Mesendoderm (in vitro differentiated cells): ENCODE results near the gene PCYT1A.

Source experiments
- DNase-seq: peaks from one replicate; pipeline ENCODE4 v3.0.0; 2013
- H2AK5ac ChIP-seq: 2 replicates; pipeline ENCODE4 v1.6.1; 2013; ENCODE audit warnings: low read length, inconsistent platforms
- H2BK120ac ChIP-seq: 2 replicates; pipeline ENCODE4 v1.6.1; 2013; ENCODE audit warnings: low read depth, mild to moderate bottlenecking, low read length, moderate library complexity, mixed read lengths
- H2BK15ac ChIP-seq: replicated peaks from 2 replicates; pipeline ENCODE4 v1.6.1; 2013; ENCODE audit warnings: low read depth, mild to moderate bottlenecking, moderate library complexity
- H2BK5ac ChIP-seq: 2 replicates; pipeline ENCODE4 v1.6.1; 2013; ENCODE audit warnings: low read length, inconsistent platforms
- H3K18ac ChIP-seq: 2 replicates; pipeline ENCODE4 v1.6.1; 2013; ENCODE audit warnings: mild to moderate bottlenecking, low read length, mixed read lengths
- H3K23ac ChIP-seq: one replicate; pipeline ENCODE4 v1.6.1; 2013; ENCODE audit warnings: low read length
- H3K27ac ChIP-seq: 2 replicates; pipeline ENCODE4 v1.5.1; 2013; ENCODE audit warnings: low read depth, mild to moderate bottlenecking, inconsistent platforms, low read length, moderate library complexity
- H3K27me3 ChIP-seq: 2 replicates; pipeline ENCODE4 v1.6.1; 2013; ENCODE audit warnings: low read length, control low read depth, mild to moderate bottlenecking, inconsistent platforms; ENCODE audit not compliant: insufficient read depth, poor library complexity
- H3K36me3 ChIP-seq: 2 replicates; pipeline ENCODE4 v1.6.1; 2013; ENCODE audit warnings: low read length, inconsistent platforms; ENCODE audit not compliant: control insufficient read depth, insufficient read depth
- H3K4ac ChIP-seq: one replicate; pipeline ENCODE4 v1.6.1; 2013; ENCODE audit warnings: low read depth, mild to moderate bottlenecking, low read length, moderate library complexity
- H3K4me1 ChIP-seq: 2 replicates; pipeline ENCODE4 v1.6.1; 2013; ENCODE audit warnings: low read depth, low read length, inconsistent platforms; ENCODE audit not compliant: control insufficient read depth
- H3K4me2 ChIP-seq: 2 replicates; pipeline ENCODE4 v1.6.1; 2013; ENCODE audit warnings: low read length
- H3K4me3 ChIP-seq: 2 replicates; pipeline ENCODE4 v1.5.1; 2013; ENCODE audit warnings: mild to moderate bottlenecking, low read length
- H3K56ac ChIP-seq: one replicate; pipeline ENCODE4 v1.6.1; 2013; ENCODE audit warnings: low read length
- H3K79me1 ChIP-seq: 2 replicates; pipeline ENCODE4 v1.6.1; 2013; ENCODE audit warnings: low read length, inconsistent platforms
- H3K79me2 ChIP-seq: 2 replicates; pipeline ENCODE4 v1.6.1; 2013; ENCODE audit warnings: mild to moderate bottlenecking, low read length; ENCODE audit not compliant: control insufficient read depth, insufficient read depth
- H3K9ac ChIP-seq: 2 replicates; pipeline ENCODE4 v1.6.1; 2013; ENCODE audit warnings: low read length, inconsistent platforms
- H4K5ac ChIP-seq: one replicate; pipeline ENCODE4 v1.6.1; 2013; ENCODE audit warnings: low read length
- H4K8ac ChIP-seq: one replicate; pipeline ENCODE4 v1.6.1; 2013; ENCODE audit warnings: low read depth, mild to moderate bottlenecking, control low read depth, low read length, moderate library complexity
- WGBS: extraction: QIAGEN DNeasy Blood & Tissue Kit; methylation state at CpG from one replicate; pipeline ENCODE4 v1.1.7; 2013; ENCODE audit warnings: low lambda C conversion rate, missing lambda C conversion rate; ENCODE audit not compliant: insufficient coverage; ENCODE audit errors: extremely low coverage; 5-methylcytosine and 5-hydroxymethylcytosine counted together

The PCYT1A gene

DNA sequence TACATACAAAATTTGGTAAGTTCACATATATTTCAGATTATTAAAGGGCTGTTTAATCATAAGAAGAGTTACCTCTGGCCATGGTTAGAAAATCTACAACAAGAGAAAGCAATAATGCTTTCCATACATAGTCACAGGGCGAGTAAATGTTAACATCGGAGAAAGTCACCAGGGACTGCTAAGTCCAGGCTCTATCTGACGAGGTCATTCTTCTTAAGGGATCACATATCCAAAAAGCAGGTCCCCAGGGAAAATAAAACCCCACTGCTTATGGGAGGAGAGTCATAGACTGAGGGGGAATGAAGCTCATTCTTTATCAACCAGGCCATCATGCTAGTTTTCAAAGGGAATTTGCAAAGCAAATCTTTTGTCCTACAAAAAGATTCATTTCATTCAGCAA, 3.1 kb downstream of the PCYT1A start:
- no peak overlapping the region for H2AK5ac ChIP-seq
- no peak overlapping the region for H2BK5ac ChIP-seq
- no peak overlapping the region for H3K9ac ChIP-seq
- H3K79me1 ChIP-seq: peaks cover 7% of the 10 kb centered on the region
- H2BK120ac ChIP-seq: no peak overlapping the region
- no peak overlapping the region for H4K8ac ChIP-seq
- H3K56ac ChIP-seq: peak overlapping the region; percentile 49
- H3K23ac ChIP-seq: no peak overlapping the region
- no peak overlapping the region for H3K18ac ChIP-seq
- no peak overlapping the region for H3K27ac ChIP-seq
- H3K79me2 ChIP-seq: peaks cover 12% of the 10 kb centered on the region
- H3K27me3 ChIP-seq: no peaks in the 10 kb centered on the region
- H4K5ac ChIP-seq: no peak overlapping the region
- no peak overlapping the region for H3K4me3 ChIP-seq
- no peak overlapping the region for H3K4me2 ChIP-seq
- H2BK15ac ChIP-seq: no peak overlapping the region
- no peak for DNase-seq
- peaks cover 2% of the 10 kb centered on the region for H3K4me1 ChIP-seq
- no peaks in the 10 kb centered on the region for H3K36me3 ChIP-seq
- no CpG with 5 or more reads among the region's 3 CpGs for WGBS
- H3K4ac ChIP-seq: no peak overlapping the region

DNA sequence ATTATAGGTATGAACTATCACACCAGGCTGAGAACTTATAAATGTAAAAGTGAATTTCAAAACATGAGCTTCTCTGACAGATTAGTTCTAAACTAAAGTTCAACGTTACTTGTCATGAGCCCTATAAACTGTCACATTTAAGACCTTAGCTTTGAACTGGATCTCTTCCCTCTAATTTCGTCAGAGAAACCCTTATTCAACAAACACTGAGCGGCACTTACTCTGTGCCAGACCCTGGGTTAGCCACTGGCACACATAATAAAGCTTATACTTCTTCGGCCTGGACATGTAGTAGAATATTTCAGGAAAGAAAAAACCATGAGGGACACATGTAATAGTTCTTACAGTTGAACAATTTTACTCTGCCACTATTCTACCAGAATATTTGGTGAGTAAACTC, 5.6 kb downstream of the PCYT1A start:
- no peak overlapping the region for H3K9ac ChIP-seq
- H3K79me2 ChIP-seq: peaks cover 14% of the 10 kb centered on the region
- no peak overlapping the region for H3K4ac ChIP-seq
- H3K4me2 ChIP-seq: no peak overlapping the region
- no peak overlapping the region for H2BK5ac ChIP-seq
- DNase-seq: no peak
- H3K79me1 ChIP-seq: peaks cover 12% of the 10 kb centered on the region
- no peak overlapping the region for H2AK5ac ChIP-seq
- H3K27ac ChIP-seq: no peak overlapping the region
- H3K36me3 ChIP-seq: no peaks in the 10 kb centered on the region
- H3K27me3 ChIP-seq: no peaks in the 10 kb centered on the region
- no peak overlapping the region for H3K56ac ChIP-seq
- H3K4me3 ChIP-seq: no peak overlapping the region
- peaks cover 4% of the 10 kb centered on the region for H3K4me1 ChIP-seq
- no peak overlapping the region for H4K8ac ChIP-seq
- no peak overlapping the region for H4K5ac ChIP-seq
- no CpG with 5 or more reads among the region's 4 CpGs for WGBS
- no peak overlapping the region for H3K18ac ChIP-seq
- no peak overlapping the region for H2BK15ac ChIP-seq
- no peak overlapping the region for H3K23ac ChIP-seq
- H2BK120ac ChIP-seq: no peak overlapping the region

DNA sequence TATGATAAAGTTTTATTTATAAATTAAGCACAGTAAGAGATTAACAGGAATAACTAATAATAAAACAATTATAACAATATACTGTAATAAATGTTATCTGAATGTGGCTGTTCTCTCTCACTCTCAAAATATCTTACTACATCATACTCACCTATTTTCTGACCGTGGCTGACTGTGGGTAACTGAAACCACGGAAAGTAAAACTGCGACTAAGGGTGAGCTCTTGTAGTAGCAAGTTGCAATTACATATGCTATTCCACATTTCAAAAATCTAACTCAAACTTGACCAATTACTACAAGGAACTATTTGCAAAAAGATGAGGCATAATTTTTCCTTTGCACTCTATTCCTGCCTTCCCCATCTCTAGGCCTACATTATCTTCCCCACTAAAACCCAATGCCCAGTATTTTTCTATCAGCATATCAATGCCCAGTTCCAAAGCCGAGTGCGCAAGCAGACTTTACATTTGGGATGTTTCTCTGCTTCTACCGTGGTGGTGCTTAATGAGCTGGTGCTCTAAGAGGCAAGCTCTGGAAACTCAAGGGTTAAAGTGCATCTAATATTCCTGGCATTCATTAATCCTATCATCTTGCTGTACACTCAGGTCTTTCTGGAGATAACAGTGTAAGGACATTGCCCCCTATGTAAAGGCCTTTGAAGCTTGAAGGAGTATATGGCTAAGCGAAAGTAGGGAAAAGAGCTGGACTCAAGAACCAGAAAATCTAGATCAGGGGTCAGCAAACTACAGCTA, 6.7 kb downstream of the PCYT1A start:
- no peak overlapping the region for H2AK5ac ChIP-seq
- H3K56ac ChIP-seq: no peak overlapping the region
- H2BK5ac ChIP-seq: no peak overlapping the region
- peaks cover 8% of the 10 kb centered on the region for H3K79me2 ChIP-seq
- no peak for DNase-seq
- no peak overlapping the region for H2BK120ac ChIP-seq
- no peak overlapping the region for H3K23ac ChIP-seq
- no peak overlapping the region for H4K5ac ChIP-seq
- H3K79me1 ChIP-seq: peaks cover 11% of the 10 kb centered on the region
- no peak overlapping the region for H2BK15ac ChIP-seq
- no peak overlapping the region for H3K4me2 ChIP-seq
- no peak overlapping the region for H3K27ac ChIP-seq
- H3K9ac ChIP-seq: no peak overlapping the region
- H4K8ac ChIP-seq: peak overlapping the region; percentile 39
- no peak overlapping the region for H3K4me3 ChIP-seq
- no peak overlapping the region for H3K4ac ChIP-seq
- H3K27me3 ChIP-seq: no peaks in the 10 kb centered on the region
- no CpG with 5 or more reads among the region's 7 CpGs for WGBS
- H3K18ac ChIP-seq: no peak overlapping the region
- H3K4me1 ChIP-seq: peaks cover 4% of the 10 kb centered on the region
- H3K36me3 ChIP-seq: no peaks in the 10 kb centered on the region

DNA sequence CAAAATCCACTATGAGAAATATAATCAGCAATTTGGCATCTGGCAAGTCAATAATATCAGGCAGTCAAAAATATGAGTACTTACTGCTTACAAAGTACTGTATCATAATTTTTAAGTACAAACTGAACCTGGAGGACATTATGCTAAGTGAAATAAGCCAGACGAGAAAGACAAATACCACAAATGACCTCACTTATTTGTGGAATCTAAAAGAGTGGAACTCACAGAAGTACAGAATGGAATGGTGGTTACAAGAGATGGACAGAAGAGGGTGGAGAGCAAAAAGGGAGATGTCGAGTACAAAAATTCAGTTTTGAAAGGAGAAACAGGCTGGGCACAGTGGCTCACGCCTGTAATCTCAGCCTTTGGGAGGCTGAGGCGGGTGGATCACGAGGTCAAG, 12.4 kb downstream of the PCYT1A start:
- Histone ChIP-seq H2BK120ac (no peak overlapping the region), H3K4me1 (peaks cover 4% of the 10 kb centered on the region), H2AK5ac (no peak overlapping the region), H3K4ac (no peak overlapping the region), H2BK15ac (no peak overlapping the region), H3K23ac (no peak overlapping the region), H3K9ac (no peak overlapping the region), H3K79me1 (peaks cover 10% of the 10 kb centered on the region), H4K8ac (no peak overlapping the region), H2BK5ac (no peak overlapping the region), H3K4me2 (no peak overlapping the region), H3K27me3 (no peaks in the 10 kb centered on the region), H3K56ac (no peak overlapping the region), H3K4me3 (no peak overlapping the region), H3K27ac (no peak overlapping the region), H3K79me2 (peaks cover 1% of the 10 kb centered on the region), H3K36me3 (no peaks in the 10 kb centered on the region), H3K18ac (no peak overlapping the region), H4K5ac (no peak overlapping the region)
- no peak for DNase-seq
- WGBS: no CpG with 5 or more reads among the region's 5 CpGs

DNA sequence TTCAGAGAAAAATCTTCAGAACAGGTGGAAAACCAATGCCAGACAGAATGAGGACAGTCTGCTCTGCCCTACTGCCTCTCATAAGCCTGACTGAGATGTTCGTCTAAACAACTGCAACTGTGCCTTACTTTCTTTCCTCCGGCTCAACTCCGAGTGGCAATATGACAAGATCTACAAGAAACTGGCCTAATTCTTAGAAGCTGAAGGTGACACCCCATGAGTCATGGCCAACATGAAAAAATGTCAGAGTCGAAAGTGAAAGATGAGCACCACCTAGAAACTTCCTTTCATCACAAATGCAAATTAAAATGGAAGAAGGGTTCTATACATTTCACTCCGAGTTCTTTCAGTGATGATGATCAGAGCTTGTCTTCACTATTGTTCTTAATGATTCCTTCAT, 12.9 kb downstream of the PCYT1A start:
- Histone ChIP-seq H3K4me1 (peaks cover 4% of the 10 kb centered on the region), H3K23ac (no peak overlapping the region), H3K9ac (no peak overlapping the region), H3K79me1 (peaks cover 10% of the 10 kb centered on the region), H3K36me3 (no peaks in the 10 kb centered on the region), H3K18ac (no peak overlapping the region), H3K4ac (no peak overlapping the region), H4K8ac (no peak overlapping the region), H3K79me2 (peaks cover 1% of the 10 kb centered on the region), H4K5ac (no peak overlapping the region), H3K56ac (no peak overlapping the region), H2AK5ac (no peak overlapping the region), H2BK15ac (no peak overlapping the region), H3K27me3 (no peaks in the 10 kb centered on the region), H2BK5ac (no peak overlapping the region), H3K4me3 (no peak overlapping the region), H3K27ac (no peak overlapping the region), H3K4me2 (no peak overlapping the region), H2BK120ac (no peak overlapping the region)
- no CpG with 5 or more reads among the region's 5 CpGs for WGBS
- DNase-seq: no peak

DNA sequence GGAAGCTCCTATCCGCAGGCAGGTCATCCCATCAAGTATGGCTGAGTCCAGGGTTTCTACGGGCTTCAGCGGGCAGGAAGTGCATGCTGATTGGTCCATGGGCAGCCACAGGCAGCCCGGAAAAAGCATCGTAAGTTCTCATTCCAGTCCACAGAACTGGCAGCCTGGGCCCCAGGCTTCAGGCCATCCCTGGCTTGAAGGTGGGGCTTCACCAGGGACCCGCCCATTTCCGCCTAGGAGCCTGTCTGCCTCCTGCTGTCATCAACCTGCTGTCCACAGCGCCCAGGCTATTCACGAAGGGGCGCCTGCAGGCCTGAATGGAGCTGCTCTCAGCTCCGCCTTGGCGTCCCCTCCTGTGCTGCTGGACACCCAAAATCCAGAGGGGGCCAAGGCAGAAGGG, 13.9 kb downstream of the PCYT1A start:
- Histone ChIP-seq H3K56ac (no peak overlapping the region), H3K4ac (no peak overlapping the region), H3K4me2 (no peak overlapping the region), H2BK120ac (no peak overlapping the region), H3K18ac (no peak overlapping the region), H3K9ac (no peak overlapping the region), H2BK15ac (no peak overlapping the region), H3K79me2 (peaks cover 1% of the 10 kb centered on the region), H3K4me3 (no peak overlapping the region), H4K5ac (no peak overlapping the region), H3K27ac (no peak overlapping the region), H3K79me1 (peaks cover 8% of the 10 kb centered on the region), H3K4me1 (no peaks in the 10 kb centered on the region), H4K8ac (no peak overlapping the region), H3K36me3 (no peaks in the 10 kb centered on the region), H3K27me3 (no peaks in the 10 kb centered on the region), H2AK5ac (no peak overlapping the region), H3K23ac (no peak overlapping the region), H2BK5ac (no peak overlapping the region)
- WGBS: no CpG with 5 or more reads among the region's 12 CpGs
- peak; percentile 31 for DNase-seq
